Adrenal gland (tissue), 12 donors: Measurements from ENCODE around the gene FSHB. TPM values are rescaled to one million over a fixed set of nuclear protein-coding genes. Genes with fewer than 3 reads are reported as not detected.

Experiments
- DNase-seq, 7 donors: peaks; one replicate each; pipeline ENCODE4 v3.0.0-alpha.2; 2019 to 2020
- H3K27ac ChIP-seq, 5 donors: fragments of 200-600 bp; sonication (generic) in 4 of 5; 1 replicate in 3 of 5; 2 replicates in 2 of 5; pipeline versions ENCODE4 v1.5.1 to v1.8.0; 2016 to 2020; ENCODE audit warnings: mild to moderate bottlenecking in 1 of 5
- H3K27me3 ChIP-seq: fragments of 200-600 bp; 2 replicates; pipeline ENCODE4 v1.8.0; 2021
- H3K36me3 ChIP-seq, 2 donors: fragments of 200-600 bp; replicated peaks in 1 of 2; 1 replicate in 1 of 2; 2 replicates in 1 of 2; pipeline versions ENCODE4 v1.5.1 to v1.8.0; 2018 to 2022
- H3K4me1 ChIP-seq, 2 donors: fragments of 200-600 bp; replicated peaks in 1 of 2; 1 replicate in 1 of 2; 2 replicates in 1 of 2; pipeline versions ENCODE4 v1.5.1 to v1.8.0; 2018 to 2021
- H3K4me3 ChIP-seq, 4 donors: fragments of 200-600 bp; sonication (generic) in 3 of 4; one replicate each; pipeline ENCODE4 v1.5.1; 2016 to 2018
- H3K9me3 ChIP-seq, 3 donors: fragments of 200-600 bp; sonication (generic) in 1 of 3; replicated peaks in 1 of 3; 1 replicate in 2 of 3; 2 replicates in 1 of 3; pipeline versions ENCODE4 v1.5.1 to v1.8.0; 2016 to 2021
- POLR2A ChIP-seq, 2 donors: fragments of 450-650 bp; IDR thresholded peaks; one replicate each; pipeline ENCODE4 v1.6.1; 2017; ENCODE audit warnings: antibody characterized with exemption in 2 of 2, mild to moderate bottlenecking in 2 of 2, moderate library complexity in 1 of 2
- WGBS, 4 donors: extraction: QIAGEN DNeasy Blood & Tissue Kit in 2 of 4; methylation state at CpG; one replicate each; pipeline versions ENCODE4 v1.1.5 to v1.1.7; 2013 to 2017; 5-methylcytosine and 5-hydroxymethylcytosine counted together
- intact Hi-C, 2 donors: fragments of 100-400 bp; cut with DNase I; formaldehyde crosslinking; loops; one replicate each; pipeline versions ENCODE4 v1.14.1 to v1.15.0; 2022 to 2023
- polyA plus RNA-seq, 3 donors: library from polyadenylated mRNA; stranded (reverse); fragments of 200-250 nt in 2 of 3; fragments of 350-450 nt in 1 of 3; fragmentation: Illumina TruSeq in 1 of 3; extraction: RNeasy Lipid Tissue Mini Kit (QIAGEN cat#74804) in 1 of 3; gene quantifications; one replicate each; pipeline ENCODE4 v1.2.3, GENCODE V29; 2013 to 2014
- total RNA-seq, 9 donors: library from RNA; depleted of rRNA in 4 of 9; stranded (reverse); fragments of >200 nt in 4 of 9; fragments of 120-200 nt in 1 of 9; fragmentation: NEBNext Ultra II Directional in 1 of 9; extraction: Animal tissue kit (Norgen Biotek cat#: 25700) in 1 of 9; gene quantifications; one replicate each; pipeline versions ENCODE4 v1.1.0 to v1.2.4, GENCODE V29; 2013 to 2023
- TF ChIP-seq, protein P1 (sequence below), 6 experiments: fragments of 450-650 bp in 4 of 6; fragments of 200-600 bp in 2 of 6; sonication (generic) in 1 of 6; IDR thresholded peaks; 1 replicate in 5 of 6; 2 replicates in 1 of 6; pipeline versions ENCODE4 v1.5.1 to v1.8.0; 2016 to 2021; ENCODE audit warnings: antibody characterized with exemption in 6 of 6, mild to moderate bottlenecking in 2 of 6, moderate library complexity in 1 of 6
- donor health status: healthy with polysubstance abuse.
- donor health status: Bipolar disorder and iron deficiency.
- donor health status: DM: yes; HTN: yes; CAD: no.
- donor health status: DM: no; HTN: no; CAD: no.
- donor health status: DM: no; HTN: no; CAD: no.
- donor health status: DM: yes; HTN: yes; CAD: no.

The FSHB gene
- total and polyA plus RNA-seq, 12 donors: not detected

DNA sequence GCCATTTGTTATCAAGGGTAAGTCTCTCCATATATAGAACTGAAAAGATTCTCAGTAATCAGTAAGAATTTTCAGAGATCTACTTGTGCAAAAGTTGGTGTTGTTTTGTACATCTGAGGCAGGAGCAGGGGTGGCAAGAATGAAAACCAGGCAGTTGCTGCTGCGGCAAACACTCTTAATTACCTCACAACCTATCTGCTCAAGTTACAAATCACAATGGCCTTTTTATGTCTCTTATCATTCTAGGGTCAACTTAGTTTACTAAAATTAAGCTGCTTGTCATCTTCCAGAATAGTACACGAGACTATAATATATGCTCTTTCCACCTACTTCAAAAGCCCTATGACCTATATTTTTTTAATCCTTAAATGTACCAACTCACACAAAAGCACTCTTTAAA lies 14.3 kb upstream of the FSHB start:
- no peak for DNase-seq
- no peaks in the 10 kb centered on the region for H3K9me3 ChIP-seq
- H3K36me3 ChIP-seq: no peaks in the 10 kb centered on the region
- TF ChIP-seq, protein P1, sequence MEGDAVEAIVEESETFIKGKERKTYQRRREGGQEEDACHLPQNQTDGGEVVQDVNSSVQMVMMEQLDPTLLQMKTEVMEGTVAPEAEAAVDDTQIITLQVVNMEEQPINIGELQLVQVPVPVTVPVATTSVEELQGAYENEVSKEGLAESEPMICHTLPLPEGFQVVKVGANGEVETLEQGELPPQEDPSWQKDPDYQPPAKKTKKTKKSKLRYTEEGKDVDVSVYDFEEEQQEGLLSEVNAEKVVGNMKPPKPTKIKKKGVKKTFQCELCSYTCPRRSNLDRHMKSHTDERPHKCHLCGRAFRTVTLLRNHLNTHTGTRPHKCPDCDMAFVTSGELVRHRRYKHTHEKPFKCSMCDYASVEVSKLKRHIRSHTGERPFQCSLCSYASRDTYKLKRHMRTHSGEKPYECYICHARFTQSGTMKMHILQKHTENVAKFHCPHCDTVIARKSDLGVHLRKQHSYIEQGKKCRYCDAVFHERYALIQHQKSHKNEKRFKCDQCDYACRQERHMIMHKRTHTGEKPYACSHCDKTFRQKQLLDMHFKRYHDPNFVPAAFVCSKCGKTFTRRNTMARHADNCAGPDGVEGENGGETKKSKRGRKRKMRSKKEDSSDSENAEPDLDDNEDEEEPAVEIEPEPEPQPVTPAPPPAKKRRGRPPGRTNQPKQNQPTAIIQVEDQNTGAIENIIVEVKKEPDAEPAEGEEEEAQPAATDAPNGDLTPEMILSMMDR (IDR thresholded peaks at IDR 0.05): no peak
- no peak for TF ChIP-seq POLR2A (IDR thresholded peaks at IDR 0.05)
- no peak overlapping the region for H3K4me3 ChIP-seq
- WGBS, 4 donors: 40 to 58% (median 48%) methylated on average over 2 of the region's 2 CpGs
- intact Hi-C loops: no loop called here
- H3K27ac ChIP-seq: no peak overlapping the region
- H3K27me3 ChIP-seq: no peaks in the 10 kb centered on the region
- no peaks in the 10 kb centered on the region for H3K4me1 ChIP-seq

DNA sequence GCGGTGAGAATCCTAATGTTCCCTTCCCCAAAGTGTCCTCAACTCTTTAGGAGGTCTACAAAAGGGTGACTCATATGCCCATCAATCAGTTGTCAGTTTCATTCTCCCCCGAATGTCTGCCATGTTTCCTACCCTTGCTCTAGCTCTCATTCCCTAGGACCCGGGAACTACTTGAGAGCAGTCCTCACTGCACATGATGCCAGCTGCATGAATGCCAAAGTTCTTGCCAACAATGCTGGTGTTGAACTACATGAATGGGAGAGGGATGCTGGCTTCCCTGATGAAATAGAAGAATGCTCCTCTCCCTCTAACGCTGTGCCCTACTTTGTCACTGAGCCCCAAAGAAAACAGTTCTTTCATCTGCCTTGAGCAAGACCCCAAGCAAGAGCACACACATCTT lies 12.5 kb upstream of the FSHB start:
- Histone ChIP-seq H3K36me3 (no peaks in the 10 kb centered on the region), H3K27me3 (no peaks in the 10 kb centered on the region), H3K4me3 (no peak overlapping the region), H3K9me3 (no peaks in the 10 kb centered on the region), H3K27ac (no peak overlapping the region), H3K4me1 (no peaks in the 10 kb centered on the region)
- TF ChIP-seq POLR2A (IDR thresholded peaks at IDR 0.05): no peak
- TF ChIP-seq, protein P1 (IDR thresholded peaks at IDR 0.05): no peak
- no peak for DNase-seq
- WGBS, 4 donors: 82 to 89% (median 86%) methylated on average over 4 of the region's 4 CpGs
- intact Hi-C loops: no loop called here

DNA sequence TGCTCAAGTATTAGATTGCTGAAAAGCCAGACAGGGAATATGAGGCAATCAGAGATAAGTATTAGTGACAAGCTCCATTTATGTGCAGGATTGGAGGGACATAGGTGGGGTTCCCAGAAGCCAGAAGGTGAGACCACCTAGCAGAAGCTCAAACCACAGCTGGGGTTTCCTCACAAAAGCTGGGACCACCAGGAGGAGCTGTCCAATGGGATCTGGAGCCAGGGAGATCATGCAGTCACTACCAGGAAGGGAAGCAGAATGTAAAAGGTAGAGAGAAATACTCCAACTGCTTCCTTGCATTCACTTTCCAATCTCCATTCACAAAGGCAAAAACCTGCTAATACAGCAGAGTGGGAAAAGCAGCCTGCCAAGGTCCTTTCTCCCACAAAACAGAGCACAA lies 5.2 kb upstream of the FSHB start:
- TF ChIP-seq, protein P1 (IDR thresholded peaks at IDR 0.05): no peak
- no peak for TF ChIP-seq POLR2A (IDR thresholded peaks at IDR 0.05)
- H3K4me3 ChIP-seq: no peak overlapping the region

DNA sequence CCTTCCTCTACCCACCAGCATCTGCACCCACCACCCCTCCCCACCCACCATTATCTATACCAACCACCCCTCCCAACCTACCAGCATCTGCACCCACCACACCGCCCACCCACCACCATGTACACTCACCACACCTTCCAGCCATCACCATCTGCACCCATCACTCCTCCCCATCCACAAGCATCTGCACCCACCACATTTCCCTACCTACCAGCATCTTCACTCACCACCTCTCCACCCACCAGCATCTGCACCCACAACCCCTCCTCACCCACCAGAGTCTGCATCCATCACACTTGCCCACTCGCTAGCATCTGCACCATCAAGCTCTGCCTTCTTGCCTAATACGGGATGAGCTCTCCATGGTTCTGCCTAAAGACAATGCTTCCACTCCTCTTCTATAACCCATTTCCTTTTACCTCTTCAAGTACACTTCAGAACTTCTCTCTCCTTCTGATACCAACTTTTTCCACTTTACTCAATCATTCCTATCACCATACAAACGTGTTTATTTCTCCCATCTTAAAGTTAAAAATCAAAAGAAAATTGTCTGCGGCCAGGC lies 2.4 kb upstream of the FSHB start:
- WGBS, 4 donors: 84 to 88% (median 86%) methylated on average over 5 of the region's 5 CpGs
- no peaks in the 10 kb centered on the region for H3K36me3 ChIP-seq
- no peak for DNase-seq
- H3K4me1 ChIP-seq: no peaks in the 10 kb centered on the region
- intact Hi-C loops: no loop called here
- H3K4me3 ChIP-seq: no peak overlapping the region
- H3K9me3 ChIP-seq: no peaks in the 10 kb centered on the region
- TF ChIP-seq, protein P1 (IDR thresholded peaks at IDR 0.05): no peak
- TF ChIP-seq POLR2A (IDR thresholded peaks at IDR 0.05): no peak
- no peak overlapping the region for H3K27ac ChIP-seq
- H3K27me3 ChIP-seq: no peaks in the 10 kb centered on the region

More for the DNA sequence above, 5.2 kb upstream of the FSHB start:
- H3K27me3 ChIP-seq: no peaks in the 10 kb centered on the region
- no peaks in the 10 kb centered on the region for H3K4me1 ChIP-seq
- no peaks in the 10 kb centered on the region for H3K36me3 ChIP-seq
- H3K9me3 ChIP-seq: no peaks in the 10 kb centered on the region
- no peak for DNase-seq
- intact Hi-C loops: no loop called here
- no peak overlapping the region for H3K27ac ChIP-seq
